ENCODE measurements around the gene SEC22C.

Gene SEC22C

GRCh38 chr3:42520336-42520735 lies 61.4 kb downstream of the SEC22C start:
- Histone ChIP-seq H3K36me3 (ENCODE audit: low read depth) (no peaks in the 10 kb centered on the region), H3K9me3 (ENCODE audit: severe bottlenecking) (no peaks in the 10 kb centered on the region), H3K27me3 (ENCODE audit: insufficient read depth, poor library complexity, severe bottlenecking) (no peaks in the 10 kb centered on the region), H3K4me1 (ENCODE audit: insufficient read depth, poor library complexity, severe bottlenecking) (peaks cover 7% of the 10 kb centered on the region), H3K4me3 (ENCODE audit: severe bottlenecking) (no peak overlapping the region), H3K27ac (ENCODE audit: poor library complexity, severe bottlenecking) (no peak overlapping the region)
- DNase-seq (ENCODE audit: low spot score) (no peak), ATAC-seq (ENCODE audit: low read depth) (no peak)
- no peak for TF ChIP-seq CTCF (IDR thresholded peaks at IDR 0.05; ENCODE audit: poor library complexity, severe bottlenecking)

- ATAC-seq (ENCODE audit: low read depth), result no peak
- Histone ChIP-seq H3K27me3 (ENCODE audit: insufficient read depth, poor library complexity, severe bottlenecking) (no peaks in the 10 kb centered on the region), H3K27ac (ENCODE audit: poor library complexity, severe bottlenecking) (no peak overlapping the region), H3K9me3 (ENCODE audit: severe bottlenecking) (no peaks in the 10 kb centered on the region), H3K36me3 (ENCODE audit: low read depth) (no peaks in the 10 kb centered on the region), H3K4me1 (ENCODE audit: insufficient read depth, poor library complexity, severe bottlenecking) (peaks cover 13% of the 10 kb centered on the region), H3K4me3 (ENCODE audit: severe bottlenecking) (no peak overlapping the region)
- DNase-seq (ENCODE audit: low spot score), result no peak
- no peak for TF ChIP-seq CTCF (IDR thresholded peaks at IDR 0.05; ENCODE audit: poor library complexity, severe bottlenecking)
Observed at GRCh38 chr3:42519568-42519962, 62.2 kb downstream of the SEC22C start.

GRCh38 chr3:42518800-42519567 lies 62.8 kb downstream of the SEC22C start:
- Histone ChIP-seq H3K4me1 (ENCODE audit: insufficient read depth, poor library complexity, severe bottlenecking) (peaks cover 13% of the 10 kb centered on the region), H3K27ac (ENCODE audit: poor library complexity, severe bottlenecking) (no peak overlapping the region), H3K4me3 (ENCODE audit: severe bottlenecking) (no peak overlapping the region), H3K36me3 (ENCODE audit: low read depth) (no peaks in the 10 kb centered on the region), H3K27me3 (ENCODE audit: insufficient read depth, poor library complexity, severe bottlenecking) (no peaks in the 10 kb centered on the region), H3K9me3 (ENCODE audit: severe bottlenecking) (no peaks in the 10 kb centered on the region)
- DNase-seq (ENCODE audit: low spot score) (no peak), ATAC-seq (ENCODE audit: low read depth) (no peak)
- no peak for TF ChIP-seq CTCF (IDR thresholded peaks at IDR 0.05; ENCODE audit: poor library complexity, severe bottlenecking)

- ATAC-seq (ENCODE audit: low read depth) (no peak), DNase-seq (ENCODE audit: low spot score) (no peak)
- Histone ChIP-seq H3K27ac (ENCODE audit: poor library complexity, severe bottlenecking) (no peak overlapping the region), H3K4me1 (ENCODE audit: insufficient read depth, poor library complexity, severe bottlenecking) (peaks cover 13% of the 10 kb centered on the region), H3K27me3 (ENCODE audit: insufficient read depth, poor library complexity, severe bottlenecking) (no peaks in the 10 kb centered on the region), H3K9me3 (ENCODE audit: severe bottlenecking) (no peaks in the 10 kb centered on the region), H3K36me3 (ENCODE audit: low read depth) (no peaks in the 10 kb centered on the region), H3K4me3 (ENCODE audit: severe bottlenecking) (no peak overlapping the region)
- no peak for TF ChIP-seq CTCF (IDR thresholded peaks at IDR 0.05; ENCODE audit: poor library complexity, severe bottlenecking)
Observed at GRCh38 chr3:42517117-42517516, 64.7 kb downstream of the SEC22C start.

GRCh38 chr3:42516443-42516842 lies 65.3 kb downstream of the SEC22C start:
- no peak for ATAC-seq (ENCODE audit: low read depth)
- TF ChIP-seq CTCF (IDR thresholded peaks at IDR 0.05; ENCODE audit: poor library complexity, severe bottlenecking), result no peak
- no peaks in the 10 kb centered on the region for H3K9me3 ChIP-seq (ENCODE audit: severe bottlenecking)
- no peaks in the 10 kb centered on the region for H3K27me3 ChIP-seq (ENCODE audit: insufficient read depth, poor library complexity, severe bottlenecking)
- no peak for DNase-seq (ENCODE audit: low spot score)
- no peaks in the 10 kb centered on the region for H3K36me3 ChIP-seq (ENCODE audit: low read depth)
- H3K27ac ChIP-seq (ENCODE audit: poor library complexity, severe bottlenecking), result peak overlapping the region; percentile 57
- peaks cover 13% of the 10 kb centered on the region for H3K4me1 ChIP-seq (ENCODE audit: insufficient read depth, poor library complexity, severe bottlenecking)
- H3K4me3 ChIP-seq (ENCODE audit: severe bottlenecking), result no peak overlapping the region

Measured in RWPE2 (cell line).